ENCODE measurements around the gene MYO1D. TPM values are rescaled to one million over a fixed set of nuclear protein-coding genes. Genes with fewer than 3 reads are reported as not detected.
A peak's percentile ranks its signal among the peaks of the same experiment; 100 is the strongest.
"Not testable (repeated sequence)": the region's sequence is repeated elsewhere in the genome, so short reads cannot be mapped to it uniquely, and the experiment has no call there.

The MYO1D gene
- polyA plus RNA-seq, 4 donors: 25.5 to 33.1 (median 27.6) TPM

DNA sequence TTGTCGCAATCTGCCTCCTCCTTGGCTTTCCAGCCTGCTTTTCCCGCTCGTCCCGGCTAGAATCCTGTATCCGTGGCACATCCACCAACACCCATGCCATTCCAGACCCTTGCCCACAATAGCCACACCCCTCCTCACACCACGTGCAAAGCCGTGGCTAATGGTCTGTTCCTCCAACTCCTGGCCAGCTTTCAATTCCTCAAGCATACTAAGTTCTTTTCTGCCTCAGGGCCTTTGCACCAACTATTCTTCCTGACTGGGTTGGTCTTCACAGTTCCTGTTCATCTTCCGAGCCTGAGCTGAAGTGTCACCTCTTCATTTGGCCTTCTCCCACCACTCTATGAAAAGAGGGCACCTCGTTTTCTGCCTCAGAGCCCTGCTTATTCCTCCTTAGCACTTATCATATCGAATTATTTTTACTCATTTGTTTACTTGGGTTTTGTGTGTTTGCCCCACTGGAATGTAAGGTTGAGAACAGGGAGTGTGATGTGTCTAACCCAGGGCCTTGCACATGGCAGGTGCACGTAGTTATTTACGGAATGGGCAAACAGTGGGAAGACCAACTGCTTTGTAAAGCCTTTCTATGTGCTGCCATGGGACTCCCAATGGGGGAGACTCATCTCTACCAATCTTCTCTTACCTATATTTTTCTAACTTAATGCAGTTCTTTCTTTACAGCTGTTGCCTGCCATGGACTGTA, 321.2 kb downstream of the MYO1D start:
- DNase-seq (ENCODE audit: low read depth in 4 of 4, low spot score in 2 of 4): no peak

DNA sequence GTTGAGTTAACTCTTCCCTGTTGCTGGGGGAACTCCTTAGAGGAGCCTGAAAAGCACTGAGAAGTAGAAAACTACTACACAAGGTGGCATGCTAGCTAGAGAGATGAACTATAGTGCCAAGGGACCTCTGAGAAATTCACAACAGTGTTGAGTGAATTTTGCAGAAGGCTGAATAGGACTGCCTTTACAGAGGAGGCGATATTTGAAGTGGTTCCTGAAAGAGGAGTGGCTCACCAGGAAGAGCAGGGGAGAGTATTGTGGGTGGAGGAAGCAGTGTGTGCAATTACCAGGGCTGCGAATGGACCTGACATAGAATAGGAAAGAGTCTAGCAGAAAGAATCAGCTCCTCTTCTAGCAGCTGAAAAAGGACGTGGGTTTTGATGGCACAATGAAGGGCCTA, 323.8 kb downstream of the MYO1D start:
- DNase-seq (ENCODE audit: low read depth in 4 of 4, low spot score in 2 of 4): no peak

DNA sequence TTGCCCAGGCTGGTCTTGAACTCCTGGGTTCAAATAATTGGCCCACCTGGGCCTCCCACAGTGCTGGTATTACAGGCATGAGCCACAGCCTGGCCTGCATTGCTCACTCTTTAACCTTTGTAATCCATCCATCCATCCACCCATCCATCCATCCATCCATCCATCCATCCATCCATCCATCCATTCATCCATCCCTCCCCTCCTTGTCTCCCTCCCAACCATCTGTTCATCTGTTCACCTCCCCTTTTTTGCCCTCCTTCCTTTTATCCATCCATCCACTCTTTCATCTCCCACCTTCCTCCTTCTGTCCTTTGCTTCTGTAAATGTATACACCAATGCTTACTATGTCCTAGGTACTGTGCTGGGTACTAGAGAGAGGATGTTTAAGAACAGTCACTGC, 324.6 kb downstream of the MYO1D start:
- no peak for DNase-seq (ENCODE audit: low read depth in 4 of 4, low spot score in 2 of 4)

DNA sequence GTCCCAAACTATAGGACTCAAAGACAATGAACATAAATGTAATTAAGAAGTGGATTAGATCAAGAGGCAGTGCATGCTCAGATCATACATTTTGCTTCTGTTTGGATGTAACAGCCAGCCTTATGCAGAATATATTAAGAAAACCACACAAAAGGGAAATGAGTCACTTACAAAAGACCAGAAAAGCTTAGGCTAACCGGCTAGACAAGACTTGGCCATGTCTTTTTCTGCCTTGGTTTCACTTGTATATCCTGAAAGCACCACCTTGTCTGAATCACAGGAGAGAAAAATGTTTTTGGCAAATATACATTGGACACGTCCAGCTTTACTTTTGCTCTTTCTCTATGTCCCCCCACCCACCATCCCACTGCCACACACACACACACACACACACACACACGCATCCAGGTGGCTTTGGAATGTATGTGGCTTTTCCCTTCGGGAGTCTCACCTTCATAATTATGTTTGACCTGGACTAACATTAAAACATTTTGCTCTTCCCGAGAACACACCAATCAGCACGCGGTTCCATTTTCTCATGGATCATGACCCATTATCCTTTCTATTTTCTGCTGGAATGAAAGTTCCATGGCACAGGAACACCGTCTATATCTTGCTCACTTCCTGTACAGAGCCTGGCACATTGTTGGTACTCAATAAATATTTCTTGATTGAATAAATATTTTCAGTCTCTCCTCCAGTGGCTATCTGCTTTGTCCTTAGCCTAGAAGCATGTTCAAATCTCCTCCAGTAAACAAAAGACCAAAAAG, 325.6 kb downstream of the MYO1D start:
- DNase-seq (ENCODE audit: low read depth in 4 of 4, low spot score in 2 of 4): no peak

DNA sequence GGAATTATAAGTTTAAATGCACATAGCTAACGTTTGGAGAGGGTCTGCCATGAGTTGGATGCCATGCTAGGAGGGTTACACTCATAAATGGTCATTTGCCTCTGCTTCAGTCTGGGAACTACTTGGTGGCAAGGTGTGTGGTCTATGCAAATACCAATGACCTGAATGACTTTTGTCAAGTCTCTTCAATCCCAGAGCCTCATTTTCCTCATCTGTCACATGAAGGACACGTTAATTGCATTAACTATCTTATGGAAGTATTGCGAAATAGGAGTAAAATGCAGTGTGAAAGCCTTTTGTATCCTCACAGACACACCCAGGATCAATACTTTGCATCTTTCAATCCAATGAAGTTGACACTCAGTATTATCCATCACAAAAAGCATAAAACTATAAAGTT, 327.4 kb downstream of the MYO1D start:
- DNase-seq (ENCODE audit: low read depth in 4 of 4, low spot score in 2 of 4): no peak

DNA sequence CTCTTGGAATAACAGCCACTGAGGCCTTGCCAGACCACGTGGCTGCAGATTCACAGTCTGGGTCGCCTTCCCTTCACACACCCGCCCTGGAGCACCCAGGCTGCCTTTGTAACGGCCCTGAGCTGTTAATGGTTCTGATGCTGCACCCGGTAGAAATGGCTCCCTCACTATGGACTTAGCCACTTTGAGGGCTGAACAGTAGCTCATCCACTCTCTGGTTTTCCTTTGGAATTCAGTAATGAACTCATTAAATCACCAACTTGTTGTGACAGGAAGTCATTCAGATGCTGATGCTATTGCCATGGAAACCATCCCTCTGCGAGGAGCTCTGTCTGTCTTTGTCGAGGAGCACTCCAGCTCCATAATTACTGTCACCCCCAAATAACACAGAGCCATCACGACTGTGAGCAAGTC, 330.9 kb downstream of the MYO1D start:
- no peak for DNase-seq (ENCODE audit: low read depth in 4 of 4, low spot score in 2 of 4)

DNA sequence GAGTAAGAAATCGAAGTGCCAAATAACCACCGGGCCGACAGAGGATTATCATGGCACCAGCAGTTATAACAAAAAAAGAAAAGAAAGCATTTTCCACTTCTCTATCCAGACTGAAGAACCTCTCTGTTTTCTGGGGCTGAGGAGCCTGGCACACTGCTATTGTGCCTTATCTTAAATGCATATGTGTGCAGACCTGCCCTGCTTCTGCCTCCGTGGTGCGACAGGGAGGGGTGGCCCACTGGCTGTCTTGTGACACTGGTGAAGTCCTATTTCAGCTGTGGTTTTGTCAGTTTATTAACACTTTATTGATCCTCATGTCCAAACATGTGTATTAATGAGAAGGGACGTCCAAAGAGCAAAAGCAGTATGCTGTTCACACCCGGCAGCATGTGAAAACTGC, 334.7 kb downstream of the MYO1D start:
- DNase-seq (ENCODE audit: low read depth in 4 of 4, low spot score in 2 of 4): no peak

DNA sequence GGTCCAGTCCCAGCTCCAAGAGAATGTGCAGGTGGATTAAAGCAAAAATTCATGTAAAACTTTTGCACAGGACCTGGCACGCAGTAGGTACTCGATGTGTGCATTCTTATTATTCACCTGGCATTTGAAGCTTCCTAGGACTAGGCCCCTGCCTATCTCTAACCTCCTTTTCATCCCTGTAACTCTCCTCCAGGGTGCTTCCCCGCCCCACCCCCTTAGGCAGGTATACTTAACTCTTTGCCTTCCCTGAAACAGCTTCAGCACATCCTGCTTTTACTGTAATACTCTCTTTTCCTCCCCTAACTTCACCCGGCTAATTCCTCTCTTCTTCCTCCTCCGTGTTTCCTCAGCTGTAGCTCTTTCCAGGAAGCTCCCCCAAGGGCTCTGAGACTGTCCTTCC, 335.3 kb downstream of the MYO1D start:
- DNase-seq (ENCODE audit: low read depth in 4 of 4, low spot score in 2 of 4): no peak

DNA sequence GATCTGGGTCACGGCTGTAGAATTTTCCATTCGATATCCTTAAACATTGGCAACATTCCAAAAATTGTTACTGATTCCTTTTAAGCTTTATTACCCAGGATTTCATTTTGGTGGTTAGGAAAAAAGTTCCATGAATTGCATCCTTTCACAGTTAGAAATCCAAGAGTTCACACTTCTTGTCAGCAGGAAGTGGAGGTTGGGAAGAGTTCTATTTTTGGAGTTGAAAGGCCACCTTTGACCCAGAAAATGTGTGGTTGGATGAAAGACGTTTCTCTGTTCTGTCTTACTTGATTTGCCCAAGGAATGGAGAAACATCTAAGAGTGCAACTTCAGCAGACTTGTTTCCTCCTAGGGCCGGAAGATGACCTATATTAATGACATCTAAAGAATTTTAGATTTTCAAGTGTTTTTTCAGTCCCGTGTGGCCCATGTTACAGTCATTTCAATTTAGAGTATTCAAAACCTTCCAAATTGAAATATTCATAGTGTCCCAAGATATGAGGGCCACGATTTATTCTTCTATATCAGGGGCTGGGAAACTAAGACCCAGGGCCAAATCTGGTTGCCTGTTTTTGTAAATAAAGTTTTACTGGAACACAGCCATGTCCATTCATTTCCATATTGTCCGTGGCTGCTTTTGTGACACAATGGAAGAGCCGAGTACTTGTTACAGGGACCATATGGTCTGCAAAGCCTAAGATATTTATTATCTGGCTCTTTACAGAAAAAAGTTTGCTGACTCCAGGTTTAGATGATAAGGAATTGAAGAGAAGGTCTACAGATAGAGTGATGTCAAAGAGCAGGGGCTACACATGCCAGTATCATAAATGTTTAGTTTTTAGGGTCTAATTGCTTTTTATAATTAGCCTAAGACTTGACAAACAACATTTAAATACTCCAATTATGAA, 339.9 kb downstream of the MYO1D start:
- DNase-seq (ENCODE audit: low read depth in 4 of 4, low spot score in 2 of 4): no peak

DNA sequence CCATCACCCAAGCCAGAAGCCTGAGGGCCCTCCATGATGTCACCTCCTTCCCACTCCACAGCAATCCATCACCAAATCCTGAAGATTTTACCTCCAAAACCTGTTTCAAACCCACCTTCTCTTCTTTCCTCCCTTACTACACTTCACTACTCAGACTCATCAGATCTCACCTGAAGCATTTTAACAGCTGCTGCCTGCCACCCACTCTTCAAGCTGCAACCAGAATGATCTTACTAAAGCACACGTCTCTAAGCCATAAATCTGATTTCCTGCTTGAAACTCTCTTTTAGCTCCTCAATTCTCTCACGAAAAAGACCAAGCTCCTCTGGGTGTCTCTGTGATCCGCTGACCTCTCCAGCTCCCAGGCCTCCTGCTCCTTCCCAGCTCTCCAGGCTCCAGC, 343.6 kb downstream of the MYO1D start:
- no peak for DNase-seq (ENCODE audit: low read depth in 4 of 4, low spot score in 2 of 4)

DNA sequence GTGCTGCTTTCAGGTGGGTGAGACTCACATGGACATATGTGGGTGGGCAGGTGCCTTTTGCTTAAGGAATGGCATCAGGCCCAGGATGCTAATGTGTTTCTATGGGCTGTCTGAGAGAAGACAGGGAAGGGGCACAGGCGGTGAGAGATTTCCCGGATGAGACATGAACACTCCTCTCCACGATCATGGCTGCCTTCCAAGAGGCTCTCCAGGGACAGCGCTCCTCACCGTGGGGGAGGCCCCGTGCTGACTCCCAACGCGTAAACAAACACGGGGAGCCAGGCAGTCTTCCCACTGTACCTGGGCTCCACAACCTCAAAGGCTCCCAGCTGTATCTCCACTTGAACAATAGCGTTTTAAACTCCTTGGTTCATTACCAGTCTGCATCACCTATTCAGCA, 347.3 kb downstream of the MYO1D start:
- no peak for DNase-seq (ENCODE audit: low read depth in 4 of 4, low spot score in 2 of 4)

DNA sequence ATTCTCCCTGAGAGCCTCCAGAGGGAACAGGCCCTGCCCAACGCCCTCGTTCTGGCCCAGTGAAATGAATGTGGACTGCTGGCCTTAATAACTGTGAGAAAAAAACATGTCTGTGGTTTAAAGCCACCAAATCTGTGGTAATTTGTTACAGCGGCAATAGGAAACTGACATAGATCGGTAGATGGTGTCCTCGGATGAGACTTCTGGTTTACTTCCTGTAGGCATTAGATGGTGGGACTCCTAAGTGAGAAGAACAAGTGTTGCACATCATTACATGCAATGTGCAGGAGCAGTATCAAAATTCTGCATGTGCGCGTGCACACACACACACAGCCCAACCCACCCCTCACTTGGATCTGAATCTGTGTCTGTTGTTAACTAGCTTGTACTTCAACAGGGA, 348.1 kb downstream of the MYO1D start:
- DNase-seq (ENCODE audit: low read depth in 4 of 4, low spot score in 2 of 4): no peak

DNA sequence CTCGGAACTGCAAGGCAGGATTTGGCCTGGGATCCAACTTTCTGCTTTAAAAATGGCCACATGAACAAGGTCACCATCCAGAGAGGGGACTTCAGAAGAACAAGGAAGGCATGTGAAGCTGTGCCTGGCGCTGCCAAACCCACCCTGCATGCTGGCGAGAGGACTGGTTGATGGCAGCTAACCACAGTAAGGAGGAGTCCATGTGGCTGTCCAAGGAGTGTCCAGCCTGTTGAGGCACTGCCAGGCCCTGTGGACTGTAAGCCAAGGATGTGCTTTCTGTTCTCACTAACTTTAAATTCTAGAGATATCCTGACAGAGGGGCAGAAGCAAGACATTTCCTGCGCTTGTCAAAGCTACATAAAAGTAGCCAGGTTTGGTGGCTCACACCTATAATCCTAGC, 349.8 kb downstream of the MYO1D start:
- DNase-seq (ENCODE audit: low read depth in 4 of 4, low spot score in 2 of 4): no peak

DNA sequence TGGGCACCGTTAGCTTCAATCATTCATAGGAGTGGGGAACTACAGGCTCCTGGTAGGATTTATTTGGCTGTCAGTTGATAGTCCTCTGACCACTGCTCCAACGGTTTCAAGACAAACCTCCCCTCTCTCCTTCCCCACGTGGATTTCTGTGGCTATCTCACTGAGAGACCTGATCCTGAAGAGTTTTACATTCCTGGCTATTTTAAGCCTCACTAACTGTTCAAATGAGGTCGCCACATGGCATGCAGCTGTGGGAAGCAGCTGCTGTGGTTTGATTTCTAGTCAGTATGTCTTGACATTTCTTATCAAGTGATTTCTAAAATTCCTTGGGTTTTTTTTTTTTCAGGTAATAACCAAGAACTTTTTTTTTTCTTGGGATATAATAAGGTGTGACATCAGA, 351.8 kb downstream of the MYO1D start:
- DNase-seq (ENCODE audit: low read depth in 4 of 4, low spot score in 2 of 4): no peak

DNA sequence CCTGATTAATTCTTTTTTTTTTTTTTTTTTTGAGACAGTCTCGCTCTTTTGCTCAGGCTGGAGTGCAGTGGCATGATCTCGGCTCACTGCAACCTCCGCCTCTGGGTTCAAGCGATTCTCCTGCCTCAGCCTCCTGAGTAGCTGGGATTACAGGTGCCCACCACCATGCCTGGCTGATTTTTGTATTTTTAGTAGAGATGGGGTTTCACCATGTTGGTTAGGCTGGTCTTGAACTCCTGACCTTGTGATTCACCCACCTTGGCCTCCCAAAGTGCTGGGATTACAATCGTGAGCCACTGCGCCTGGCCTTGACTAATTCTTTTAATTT, 352.4 kb downstream of the MYO1D start:
- not testable (repeated sequence) for DNase-seq (ENCODE audit: low read depth in 4 of 4, low spot score in 2 of 4)

DNA sequence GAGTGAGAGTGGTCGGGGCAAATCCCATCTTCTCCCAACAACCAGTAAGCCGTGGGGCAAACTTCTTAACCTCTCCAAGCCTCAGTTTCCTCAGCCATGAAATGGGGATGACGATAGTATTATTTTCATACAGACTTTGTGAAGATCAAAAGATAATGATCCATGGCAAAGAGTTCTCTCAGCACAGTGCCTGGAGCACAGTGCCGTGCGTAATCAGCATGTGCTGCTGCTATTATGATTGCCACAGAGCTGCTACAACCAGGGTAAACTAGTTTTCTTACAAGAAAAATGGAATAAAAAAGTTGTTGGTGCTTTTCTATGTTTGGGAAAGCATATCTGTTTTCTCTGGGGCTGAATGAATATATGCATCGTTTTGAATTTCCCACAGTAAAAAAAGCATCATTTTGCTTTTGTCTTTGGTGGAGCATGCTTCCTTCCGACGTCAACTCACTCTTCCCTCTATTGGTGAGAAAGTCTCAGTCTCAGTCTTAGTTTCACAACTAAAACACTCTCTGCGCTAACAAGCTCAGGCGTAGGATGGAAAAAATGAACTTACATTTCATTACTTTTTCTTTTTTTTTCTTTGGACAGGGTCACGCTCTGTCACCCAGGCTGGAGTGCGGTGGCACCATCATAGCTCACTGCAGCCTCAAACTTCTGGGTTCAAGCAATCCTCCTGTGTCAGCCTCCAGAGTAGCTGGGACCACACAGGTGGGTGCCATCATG, 352.9 kb downstream of the MYO1D start:
- DNase-seq (ENCODE audit: low read depth in 4 of 4, low spot score in 2 of 4): no peak

DNA sequence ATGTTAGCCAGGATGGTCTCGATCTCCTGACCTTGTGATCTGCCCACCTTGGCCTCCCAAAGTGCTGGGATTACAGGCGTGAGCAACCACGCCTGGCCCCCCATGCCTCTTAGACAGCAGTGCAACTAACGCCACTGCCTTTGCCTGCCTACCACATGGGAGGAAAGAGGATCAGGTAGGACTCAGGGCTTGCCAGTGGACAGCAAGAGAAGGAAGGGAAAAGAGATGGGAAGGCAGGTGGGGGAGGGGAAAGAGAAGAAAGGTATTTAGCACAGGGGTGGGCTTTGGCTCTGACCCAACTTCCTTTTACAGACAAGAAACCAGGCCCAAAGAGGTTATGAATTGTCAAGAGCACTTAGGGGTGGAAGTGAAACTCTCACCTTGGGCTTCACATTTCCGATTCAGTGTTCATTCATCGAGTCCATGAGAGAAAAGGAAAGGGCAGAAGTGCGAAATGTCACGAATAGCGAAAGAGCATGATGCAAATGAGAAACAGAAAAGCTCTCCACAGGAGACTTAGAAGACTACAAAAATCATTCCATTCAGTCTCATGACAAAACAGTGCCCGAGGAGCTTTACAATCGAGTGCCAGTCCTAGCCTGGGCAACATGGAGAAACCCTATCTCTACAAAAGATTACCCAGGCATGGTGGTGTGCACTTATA, 353.8 kb downstream of the MYO1D start:
- no peak for DNase-seq (ENCODE audit: low read depth in 4 of 4, low spot score in 2 of 4)

DNA sequence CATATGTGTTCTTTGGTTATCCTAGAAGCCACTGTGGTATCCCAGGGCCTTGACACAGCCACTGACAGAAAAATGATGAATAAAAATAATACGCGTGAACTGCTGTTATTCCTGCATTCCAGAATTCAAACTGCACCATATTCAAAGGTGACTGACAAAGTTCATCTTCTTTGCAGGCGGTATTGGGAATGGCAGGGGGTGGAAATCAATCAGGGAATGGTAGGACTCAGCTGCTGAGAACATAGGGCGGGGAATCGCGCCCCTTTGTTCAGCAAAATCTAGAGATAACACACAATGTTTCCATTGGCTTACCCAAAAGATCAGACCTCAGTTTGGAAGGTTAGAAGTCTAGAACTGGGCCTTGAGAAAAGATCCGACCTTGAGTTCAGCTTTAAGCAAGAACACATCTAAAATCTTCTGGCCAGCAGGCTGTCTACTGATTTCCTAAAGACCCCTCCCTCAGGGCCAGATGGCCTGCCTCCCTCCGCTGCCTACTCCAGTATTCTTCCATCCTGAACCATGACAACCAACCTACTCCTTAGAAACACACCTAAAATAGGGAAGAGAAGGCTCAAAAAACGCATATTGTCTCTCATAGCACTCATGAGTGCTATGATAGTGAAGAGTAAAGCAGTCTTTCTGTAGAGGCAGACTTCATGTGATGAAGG, 356.1 kb downstream of the MYO1D start:
- no peak for DNase-seq (ENCODE audit: low read depth in 4 of 4, low spot score in 2 of 4)

DNA sequence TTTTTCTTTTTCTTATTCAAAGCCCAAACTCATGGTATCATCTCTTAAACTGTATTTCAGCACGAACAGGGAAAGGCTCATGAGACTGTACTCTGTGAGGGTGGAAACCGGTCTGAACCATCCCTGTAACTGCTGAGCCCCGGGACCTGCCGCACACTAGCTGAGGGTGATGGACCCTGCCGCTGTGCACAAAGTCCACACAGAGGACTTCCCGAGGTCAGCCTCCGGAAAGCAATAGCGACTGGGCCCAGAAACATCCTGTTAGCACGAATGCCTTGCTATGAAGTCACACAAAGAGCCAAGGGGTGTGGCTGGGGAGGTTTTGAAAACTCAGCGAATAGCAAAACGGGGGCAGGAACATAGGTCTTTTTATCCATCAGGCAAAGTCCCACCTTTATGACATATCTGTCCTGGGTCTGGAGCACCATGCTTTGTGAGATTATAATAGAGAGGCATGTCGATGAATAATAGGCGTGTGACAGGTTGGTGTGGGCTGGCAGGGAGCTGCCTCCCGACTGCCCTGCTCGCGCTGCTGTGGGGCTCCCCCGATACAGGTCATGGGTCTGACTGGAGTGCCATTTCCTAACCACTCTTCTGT, 356.7 kb downstream of the MYO1D start:
- DNase-seq (ENCODE audit: low read depth in 4 of 4, low spot score in 2 of 4): peak in 1 of 4 donors; percentile 41

Measured in left renal cortex interstitium (tissue), 4 donors.